Transverse colon (tissue), 4 donors: ENCODE results near the gene NDST3. TPM values are rescaled to one million over a fixed set of nuclear protein-coding genes. Genes with fewer than 3 reads are reported as not detected.

Source experiments
- DNase-seq: peaks from one replicate; pipeline ENCODE4 v3.0.0-alpha.2; 2019
- H3K27ac ChIP-seq, 4 donors: fragments of 200-600 bp; sonication (generic); 2 replicates each; pipeline ENCODE4 v1.5.1; 2016 to 2018; ENCODE audit warnings: inconsistent platforms in 4 of 4
- H3K27me3 ChIP-seq: fragments of 200-600 bp; sonication (generic); 2 replicates; pipeline ENCODE4 v1.5.1; 2017; ENCODE audit warnings: inconsistent platforms
- H3K36me3 ChIP-seq, 4 donors: fragments of 200-600 bp; sonication (generic); 2 replicates each; pipeline ENCODE4 v1.5.1; 2017 to 2019; ENCODE audit warnings: inconsistent platforms in 4 of 4
- H3K4me1 ChIP-seq, 4 donors: fragments of 200-600 bp; sonication (generic); 2 replicates each; pipeline ENCODE4 v1.5.1; 2017 to 2020; ENCODE audit warnings: inconsistent platforms in 4 of 4
- H3K4me3 ChIP-seq, 4 donors: fragments of 200-600 bp; sonication (generic); 1 replicate in 1 of 4; 2 replicates in 3 of 4; pipeline versions ENCODE4 v1.5.1 to v1.6.1; 2017 to 2019; ENCODE audit warnings: inconsistent platforms in 4 of 4
- H3K9me3 ChIP-seq, 2 donors: fragments of 200-600 bp; sonication (generic); 2 replicates each; pipeline ENCODE4 v1.5.1; 2017 to 2019; ENCODE audit warnings: inconsistent platforms in 2 of 2
- EP300 ChIP-seq: sonication (generic); formaldehyde crosslinking; IDR thresholded peaks from one replicate; pipeline ENCODE4 v1.6.1; 2017; ENCODE audit warnings: antibody characterized with exemption, low read depth
- POLR2A ChIP-seq: fragments of 450-650 bp; IDR thresholded peaks from one replicate; pipeline ENCODE4 v1.6.1; 2016; ENCODE audit warnings: antibody characterized with exemption, mild to moderate bottlenecking, moderate library complexity
- POLR2AphosphoS5 ChIP-seq, 3 donors: sonication (generic); formaldehyde crosslinking; IDR thresholded peaks; one replicate each; pipeline ENCODE4 v1.6.1; 2016; ENCODE audit warnings: antibody characterized with exemption in 3 of 3
- WGBS, 2 donors: methylation state at CpG; one replicate each; pipeline ENCODE4 v1.1.5; 2018; ENCODE audit warnings: low coverage in 1 of 2; 5-methylcytosine and 5-hydroxymethylcytosine counted together
- in situ Hi-C, 4 donors: fragments of 200-750 bp; cut with MboI; loops; one replicate each; pipeline versions ENCODE4 v1.15.0 to v1.15.1; 2017; ENCODE audit warnings: low sequenced_read_pairs in 3 of 4, low pct_ligation_motif_present in 1 of 4, low pct_unique_long_range_greater_than_20kb in 1 of 4
- intact Hi-C: fragments of 100-400 bp; cut with DNase I; formaldehyde crosslinking; loops from one replicate; pipeline ENCODE4 v1.15.1; 2023; ENCODE audit warnings: low total_unique reads
- total RNA-seq, 4 donors: library from RNA; depleted of rRNA; stranded (reverse); fragments of >200 nt; gene quantifications; one replicate each; pipeline ENCODE4 v1.1.0, GENCODE V29; 2016
- TF ChIP-seq, protein P1 (sequence below), 5 experiments: fragments of 200-600 bp in 3 of 5; fragments of 450-650 bp in 2 of 5; sonication (generic) in 3 of 5; IDR thresholded peaks; 1 replicate in 2 of 5; 2 replicates in 3 of 5; pipeline ENCODE4 v1.5.1; 2016 to 2017; ENCODE audit warnings: antibody characterized with exemption in 5 of 5, inconsistent platforms in 3 of 5, mild to moderate bottlenecking in 2 of 5, moderate library complexity in 1 of 5

NDST3 gene
- total RNA-seq, 4 donors from 2014 or later: 0.14 to 1.5 TPM; not detected in 2

DNA sequence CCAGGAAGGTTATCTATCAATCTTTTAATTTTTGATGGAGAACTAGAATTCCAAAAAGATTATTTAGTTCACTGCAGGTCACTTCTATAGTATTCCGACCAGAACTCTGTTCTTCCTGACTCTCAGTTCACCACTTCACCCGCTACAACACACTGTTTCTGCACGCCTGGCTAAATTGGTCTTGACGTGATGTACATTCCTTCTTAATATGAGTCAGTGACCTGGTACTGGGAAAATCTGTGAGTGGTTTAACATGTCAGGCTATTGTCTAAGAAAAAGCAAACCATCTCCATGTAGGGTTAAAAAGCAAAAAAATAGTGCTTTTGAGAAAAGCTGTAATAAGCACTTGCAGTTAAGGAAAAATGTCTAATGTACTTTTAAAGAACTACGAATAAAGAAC, 120.4 kb downstream of the NDST3 start:
- H3K9me3 ChIP-seq: peaks cover 0 to 2% of the 10 kb centered on the region in 2 donors
- no peaks in the 10 kb centered on the region for H3K4me1 ChIP-seq
- no peaks in the 10 kb centered on the region for H3K36me3 ChIP-seq
- DNase-seq: no peak
- no peak overlapping the region for H3K27ac ChIP-seq
- intact Hi-C loops (no loop called here), in situ Hi-C loops (no loop called here)
- 88 to 96% methylated on average over 5 of the region's 5 CpGs for WGBS, 2 donors
- no peak for TF ChIP-seq POLR2A
- no peak for TF ChIP-seq POLR2AphosphoS5 (IDR thresholded peaks at IDR 0.05)
- TF ChIP-seq EP300: no peak
- TF ChIP-seq, protein P1, sequence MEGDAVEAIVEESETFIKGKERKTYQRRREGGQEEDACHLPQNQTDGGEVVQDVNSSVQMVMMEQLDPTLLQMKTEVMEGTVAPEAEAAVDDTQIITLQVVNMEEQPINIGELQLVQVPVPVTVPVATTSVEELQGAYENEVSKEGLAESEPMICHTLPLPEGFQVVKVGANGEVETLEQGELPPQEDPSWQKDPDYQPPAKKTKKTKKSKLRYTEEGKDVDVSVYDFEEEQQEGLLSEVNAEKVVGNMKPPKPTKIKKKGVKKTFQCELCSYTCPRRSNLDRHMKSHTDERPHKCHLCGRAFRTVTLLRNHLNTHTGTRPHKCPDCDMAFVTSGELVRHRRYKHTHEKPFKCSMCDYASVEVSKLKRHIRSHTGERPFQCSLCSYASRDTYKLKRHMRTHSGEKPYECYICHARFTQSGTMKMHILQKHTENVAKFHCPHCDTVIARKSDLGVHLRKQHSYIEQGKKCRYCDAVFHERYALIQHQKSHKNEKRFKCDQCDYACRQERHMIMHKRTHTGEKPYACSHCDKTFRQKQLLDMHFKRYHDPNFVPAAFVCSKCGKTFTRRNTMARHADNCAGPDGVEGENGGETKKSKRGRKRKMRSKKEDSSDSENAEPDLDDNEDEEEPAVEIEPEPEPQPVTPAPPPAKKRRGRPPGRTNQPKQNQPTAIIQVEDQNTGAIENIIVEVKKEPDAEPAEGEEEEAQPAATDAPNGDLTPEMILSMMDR (IDR thresholded peaks at IDR 0.05): no peak
- H3K27me3 ChIP-seq: no peaks in the 10 kb centered on the region
- no peak overlapping the region for H3K4me3 ChIP-seq

DNA sequence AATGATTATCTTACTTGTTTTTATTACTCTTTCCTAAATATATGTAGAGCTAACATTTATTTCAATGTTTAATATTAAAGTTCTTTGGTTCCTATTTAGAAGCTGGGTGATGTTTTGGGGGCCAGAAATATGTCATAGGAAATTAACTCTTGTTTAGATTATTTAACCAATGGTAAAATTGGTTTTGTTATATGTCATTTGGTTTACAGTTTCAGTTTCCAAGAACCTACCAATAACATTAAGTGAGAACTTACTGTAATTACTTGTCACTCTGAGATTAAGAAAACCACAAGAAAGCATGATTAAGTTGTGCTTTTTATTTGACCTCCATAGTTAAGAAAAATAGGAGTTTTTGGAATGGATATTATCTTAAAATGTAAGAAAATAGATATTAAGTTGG, 121.2 kb downstream of the NDST3 start:
- intact Hi-C loops (no loop called here), in situ Hi-C loops (no loop called here)
- no peak overlapping the region for H3K27ac ChIP-seq
- H3K9me3 ChIP-seq: peaks cover 0 to 5% of the 10 kb centered on the region in 2 donors
- H3K27me3 ChIP-seq: no peaks in the 10 kb centered on the region
- TF ChIP-seq POLR2A (no peak), EP300 (no peak), POLR2AphosphoS5 (IDR thresholded peaks at IDR 0.05) (no peak)
- TF ChIP-seq, protein P1 (IDR thresholded peaks at IDR 0.05): no peak
- no peaks in the 10 kb centered on the region for H3K36me3 ChIP-seq
- no peaks in the 10 kb centered on the region for H3K4me1 ChIP-seq
- DNase-seq: no peak
- H3K4me3 ChIP-seq: no peak overlapping the region

DNA sequence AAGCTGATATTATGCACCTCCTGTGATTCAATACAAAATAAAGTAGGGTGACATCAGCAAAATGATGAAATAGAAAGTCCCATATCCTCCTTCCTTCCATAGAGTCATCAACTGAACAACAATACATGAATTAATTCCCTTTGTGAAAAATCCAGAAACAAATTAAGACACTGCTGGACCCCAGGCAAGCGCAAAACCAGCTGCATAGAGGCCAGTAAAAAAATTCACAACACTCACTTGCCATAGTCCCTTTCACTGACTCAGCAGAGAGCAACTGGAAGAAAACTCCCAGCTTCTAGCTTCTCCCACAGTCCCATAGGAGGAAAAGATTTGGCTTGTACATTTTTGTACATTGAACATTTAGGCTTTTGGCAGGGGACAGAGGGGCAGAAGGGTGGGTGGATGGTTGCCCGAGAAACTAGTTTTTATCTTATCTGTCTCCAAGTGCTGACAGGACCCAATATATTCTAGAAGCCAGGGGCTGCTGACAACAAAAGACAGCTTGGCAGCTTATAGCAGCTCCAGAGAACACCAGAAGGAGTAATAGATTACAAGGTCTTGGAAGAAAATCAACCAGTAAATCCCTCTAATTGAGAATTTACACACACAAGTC, 124.6 kb downstream of the NDST3 start:
- in situ Hi-C loops (no loop called here), intact Hi-C loops (no loop called here)
- Histone ChIP-seq H3K9me3 (peaks cover 0 to 5% of the 10 kb centered on the region in 2 donors), H3K36me3 (no peaks in the 10 kb centered on the region), H3K27me3 (no peaks in the 10 kb centered on the region), H3K4me3 (no peak overlapping the region), H3K27ac (no peak overlapping the region), H3K4me1 (no peaks in the 10 kb centered on the region)
- TF ChIP-seq POLR2A: no peak
- WGBS, 2 donors: 85 to 89% methylated on average over 1 to 2 of the region's 2 CpGs
- no peak for DNase-seq

DNA sequence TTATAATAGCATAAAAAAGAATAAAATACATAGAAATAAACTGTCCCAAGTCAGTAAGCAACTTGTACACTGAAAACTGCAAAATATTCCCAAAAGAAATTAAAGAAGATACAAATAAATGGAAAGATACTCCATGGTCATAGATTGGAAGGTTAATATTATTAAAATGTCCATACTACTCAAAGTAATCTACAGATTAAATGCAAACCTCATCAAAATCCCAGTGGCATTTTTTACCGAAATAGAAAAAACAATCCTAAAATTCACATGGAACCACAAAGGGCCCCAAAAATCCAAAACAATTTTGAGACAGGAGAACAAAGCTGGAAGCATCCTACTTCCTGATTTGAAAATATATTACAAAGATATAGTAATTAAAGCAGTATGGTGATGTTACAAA, 133.0 kb downstream of the NDST3 start:
- TF ChIP-seq POLR2A (no peak), POLR2AphosphoS5 (IDR thresholded peaks at IDR 0.05) (no peak), EP300 (no peak)
- TF ChIP-seq, protein P1 (IDR thresholded peaks at IDR 0.05): no peak
- in situ Hi-C loops: no loop called here
- 93 to 100% methylated on average over 1 of the region's 1 CpG for WGBS, 2 donors

DNA sequence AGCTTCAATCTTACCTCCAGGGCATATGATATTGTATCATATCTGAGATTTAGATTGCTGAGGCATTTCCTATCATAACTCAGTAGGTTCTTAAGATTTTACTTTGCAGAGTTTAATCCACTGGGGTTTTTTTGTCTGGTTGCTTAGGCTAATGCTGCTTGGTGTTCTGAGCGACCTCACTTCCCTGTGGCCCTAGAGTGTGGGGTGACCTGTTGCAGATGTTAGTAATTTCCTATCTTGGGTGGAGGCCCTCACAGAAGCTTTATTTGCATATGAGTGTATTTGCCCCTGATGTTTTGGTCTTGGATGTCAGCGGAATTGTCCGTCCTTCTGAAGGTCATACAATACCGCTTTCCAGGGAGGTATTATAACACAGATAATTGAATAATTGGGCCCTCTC, 137.1 kb downstream of the NDST3 start:
- Histone ChIP-seq H3K27ac (no peak overlapping the region), H3K36me3 (no peaks in the 10 kb centered on the region), H3K9me3 (peaks cover 4 to 10% of the 10 kb centered on the region in 2 donors), H3K4me1 (no peaks in the 10 kb centered on the region), H3K4me3 (no peak overlapping the region), H3K27me3 (no peaks in the 10 kb centered on the region)
- TF ChIP-seq, protein P1 (IDR thresholded peaks at IDR 0.05): no peak
- TF ChIP-seq POLR2A (no peak), EP300 (no peak), POLR2AphosphoS5 (IDR thresholded peaks at IDR 0.05) (no peak)
- WGBS, 2 donors: 91 to 100% methylated on average over 2 to 4 of the region's 4 CpGs
- in situ Hi-C loops: no loop called here
- no peak for DNase-seq
- intact Hi-C loops: no loop called here

More for the DNA sequence above, 133.0 kb downstream of the NDST3 start:
- peaks cover 4 to 11% of the 10 kb centered on the region in 2 donors for H3K9me3 ChIP-seq
- no peaks in the 10 kb centered on the region for H3K36me3 ChIP-seq
- intact Hi-C loops: no loop called here
- H3K4me3 ChIP-seq: no peak overlapping the region
- H3K4me1 ChIP-seq: no peaks in the 10 kb centered on the region
- DNase-seq: no peak
- H3K27ac ChIP-seq: no peak overlapping the region
- no peaks in the 10 kb centered on the region for H3K27me3 ChIP-seq
